GM12878 (cell line): ENCODE results near the gene LPAR3.

Experiments
- CREM ChIP-seq: IDR thresholded peaks from 2 replicates; pipeline ENCODE4 v1.6.1; 2014; ENCODE audit warnings: antibody characterized with exemption, low read depth
- POLR2A ChIP-seq: IDR thresholded peaks from 2 replicates; pipeline ENCODE4 v1.6.1; 2011; ENCODE audit warnings: low read depth, mild to moderate bottlenecking, low read length
- TCF3 ChIP-seq: IDR thresholded peaks from 2 replicates; pipeline ENCODE4 v1.6.1; 2012; ENCODE audit warnings: low read depth, mild to moderate bottlenecking, low read length, borderline replicate concordance; ENCODE audit not compliant: insufficient read depth
- YY1 ChIP-seq: IDR thresholded peaks from 2 replicates; pipeline ENCODE4 v1.6.1; 2011; ENCODE audit warnings: low read depth, mild to moderate bottlenecking, low read length
- TF ChIP-seq, protein P1 (sequence below): IDR thresholded peaks from 2 replicates; pipeline ENCODE4 v1.6.1; 2011; ENCODE audit warnings: low read depth, low read length, improper control_type of control experiment, borderline replicate concordance

DNA sequence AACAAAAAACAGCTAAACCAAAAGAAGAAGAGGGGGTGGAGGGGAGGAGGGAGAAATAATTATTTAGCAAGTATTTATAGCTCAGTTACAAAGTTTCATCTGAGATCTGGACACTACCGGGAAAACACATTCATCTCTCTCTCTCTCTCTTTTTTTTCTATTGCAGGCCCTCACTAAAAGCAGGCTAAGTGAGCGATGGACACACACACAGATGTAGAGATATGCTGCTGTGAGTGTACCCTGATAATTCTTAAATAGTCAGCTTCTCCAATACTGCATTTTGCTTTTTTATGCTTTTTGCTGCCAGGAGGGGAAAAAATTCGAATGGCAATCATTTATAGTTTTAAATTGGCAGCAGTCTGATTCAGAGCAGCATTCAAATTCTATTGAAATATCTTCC, 65.0 kb downstream of the LPAR3 start:
- TF ChIP-seq POLR2A (no peak), YY1 (no peak), CREM (no peak), TCF3 (no peak)
- TF ChIP-seq, protein P1, sequence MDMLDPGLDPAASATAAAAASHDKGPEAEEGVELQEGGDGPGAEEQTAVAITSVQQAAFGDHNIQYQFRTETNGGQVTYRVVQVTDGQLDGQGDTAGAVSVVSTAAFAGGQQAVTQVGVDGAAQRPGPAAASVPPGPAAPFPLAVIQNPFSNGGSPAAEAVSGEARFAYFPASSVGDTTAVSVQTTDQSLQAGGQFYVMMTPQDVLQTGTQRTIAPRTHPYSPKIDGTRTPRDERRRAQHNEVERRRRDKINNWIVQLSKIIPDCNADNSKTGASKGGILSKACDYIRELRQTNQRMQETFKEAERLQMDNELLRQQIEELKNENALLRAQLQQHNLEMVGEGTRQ, result no peak
